Measurements from ENCODE around the gene CDC42BPB.

DNA sequence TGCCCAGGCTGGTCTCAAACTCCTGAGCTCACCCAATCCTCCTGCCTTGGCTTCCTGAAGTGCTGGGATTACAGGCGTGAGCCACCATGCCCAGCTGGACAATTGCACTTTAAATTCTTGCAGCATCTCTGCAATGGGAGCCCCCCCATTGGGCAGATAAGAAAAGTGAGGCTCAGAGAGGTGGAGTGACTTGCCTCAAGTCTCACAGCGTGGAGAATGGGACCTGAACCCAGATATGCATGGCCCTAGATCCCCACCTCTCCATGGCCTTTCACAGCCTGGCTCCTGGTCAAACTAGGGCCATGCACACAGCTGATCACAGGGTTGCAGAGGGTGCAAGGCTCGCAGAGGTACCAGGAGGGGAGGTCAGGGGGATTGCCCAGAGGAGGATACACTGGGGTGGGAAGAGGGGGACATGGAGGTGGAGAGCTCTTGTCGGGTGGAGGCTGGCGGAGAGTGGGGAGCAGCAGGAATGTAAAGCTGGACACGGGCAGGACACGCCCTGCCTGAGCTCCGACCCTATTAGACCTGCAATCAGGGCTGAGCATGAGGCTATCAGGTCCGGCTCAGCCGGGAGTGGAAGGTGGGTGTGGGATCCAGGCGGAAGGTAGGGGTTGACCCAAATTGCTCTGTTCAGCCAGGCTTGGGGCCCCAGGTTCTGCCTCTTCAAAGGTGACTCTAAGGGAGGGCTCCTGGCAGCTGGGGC is 44.1 kb upstream of the CDC42BPB start:
- no peak for TF ChIP-seq EZH2 (IDR thresholded peaks at IDR 0.05)
- TF ChIP-seq, protein P1, sequence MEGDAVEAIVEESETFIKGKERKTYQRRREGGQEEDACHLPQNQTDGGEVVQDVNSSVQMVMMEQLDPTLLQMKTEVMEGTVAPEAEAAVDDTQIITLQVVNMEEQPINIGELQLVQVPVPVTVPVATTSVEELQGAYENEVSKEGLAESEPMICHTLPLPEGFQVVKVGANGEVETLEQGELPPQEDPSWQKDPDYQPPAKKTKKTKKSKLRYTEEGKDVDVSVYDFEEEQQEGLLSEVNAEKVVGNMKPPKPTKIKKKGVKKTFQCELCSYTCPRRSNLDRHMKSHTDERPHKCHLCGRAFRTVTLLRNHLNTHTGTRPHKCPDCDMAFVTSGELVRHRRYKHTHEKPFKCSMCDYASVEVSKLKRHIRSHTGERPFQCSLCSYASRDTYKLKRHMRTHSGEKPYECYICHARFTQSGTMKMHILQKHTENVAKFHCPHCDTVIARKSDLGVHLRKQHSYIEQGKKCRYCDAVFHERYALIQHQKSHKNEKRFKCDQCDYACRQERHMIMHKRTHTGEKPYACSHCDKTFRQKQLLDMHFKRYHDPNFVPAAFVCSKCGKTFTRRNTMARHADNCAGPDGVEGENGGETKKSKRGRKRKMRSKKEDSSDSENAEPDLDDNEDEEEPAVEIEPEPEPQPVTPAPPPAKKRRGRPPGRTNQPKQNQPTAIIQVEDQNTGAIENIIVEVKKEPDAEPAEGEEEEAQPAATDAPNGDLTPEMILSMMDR (IDR thresholded peaks at IDR 0.05) = no peak

Measured in neural progenitor cell (in vitro differentiated cells).